CD4-positive, alpha-beta T cell treated with Interleukin-17A for 4 hours (primary cell): ENCODE data around the gene PGPEP1.
"Not testable (repeated sequence)": the region's sequence is repeated elsewhere in the genome, so short reads cannot be mapped to it uniquely, and the experiment has no call there.

Experiments used
- DNase-seq: peaks from one replicate; pipeline ENCODE4 v3.0.0-alpha.2; 2020; ENCODE audit warnings: mixed read lengths

Gene PGPEP1

DNA sequence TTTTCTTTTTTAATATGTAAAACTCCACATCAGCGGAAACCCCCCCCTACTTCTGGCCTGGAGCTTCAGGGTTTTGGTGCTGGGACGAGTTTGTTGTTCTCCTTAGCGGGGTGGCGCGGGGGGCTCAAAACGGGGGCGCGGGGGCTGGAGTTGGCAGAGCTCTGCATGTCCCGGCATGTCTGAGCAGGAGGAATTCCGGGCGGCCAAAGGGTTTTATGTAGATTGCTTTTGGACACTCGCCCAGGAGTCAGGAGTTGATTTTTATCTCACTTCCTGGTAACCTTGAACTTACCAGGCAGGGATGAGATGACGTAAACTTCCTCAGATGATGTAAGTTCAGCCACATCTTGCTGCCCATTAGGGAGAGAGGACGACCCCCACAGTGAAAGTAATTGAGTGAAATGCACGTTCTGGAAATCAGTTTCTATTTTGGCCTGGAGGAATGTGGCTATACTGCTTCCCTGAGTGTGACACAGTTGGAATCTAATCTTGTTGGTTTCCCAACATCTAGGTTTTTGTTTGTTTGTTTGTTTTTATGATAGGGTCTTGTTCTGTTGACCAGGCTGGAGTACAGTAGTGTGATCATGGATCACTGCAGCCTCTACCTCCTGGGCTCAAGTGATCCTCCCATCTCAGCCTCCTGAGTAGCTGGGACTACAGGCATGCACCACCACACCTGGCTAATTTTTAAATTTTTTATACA lies 24.6 kb downstream of the PGPEP1 start:
- DNase-seq = no peak

DNA sequence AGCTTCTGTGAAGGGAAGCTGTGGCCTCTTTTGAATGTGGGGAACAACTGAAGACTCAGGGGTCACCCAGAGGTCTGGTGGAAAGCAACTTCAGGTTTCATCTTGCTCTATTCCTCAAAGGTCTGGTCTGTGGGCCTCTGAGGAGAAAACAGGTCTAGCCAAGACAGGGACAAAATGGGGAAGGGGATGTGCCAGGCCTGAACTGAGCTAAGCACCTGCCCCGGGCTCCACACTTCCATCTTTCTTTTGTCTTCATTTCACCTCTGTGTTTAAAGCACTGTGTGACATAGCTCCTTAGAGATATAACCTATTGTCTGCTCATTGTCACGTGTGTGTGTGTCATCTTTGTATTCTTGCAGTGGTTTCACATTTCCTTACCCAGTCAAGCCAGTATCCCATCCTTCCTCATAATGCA lies 25.6 kb downstream of the PGPEP1 start:
- no peak for DNase-seq

DNA sequence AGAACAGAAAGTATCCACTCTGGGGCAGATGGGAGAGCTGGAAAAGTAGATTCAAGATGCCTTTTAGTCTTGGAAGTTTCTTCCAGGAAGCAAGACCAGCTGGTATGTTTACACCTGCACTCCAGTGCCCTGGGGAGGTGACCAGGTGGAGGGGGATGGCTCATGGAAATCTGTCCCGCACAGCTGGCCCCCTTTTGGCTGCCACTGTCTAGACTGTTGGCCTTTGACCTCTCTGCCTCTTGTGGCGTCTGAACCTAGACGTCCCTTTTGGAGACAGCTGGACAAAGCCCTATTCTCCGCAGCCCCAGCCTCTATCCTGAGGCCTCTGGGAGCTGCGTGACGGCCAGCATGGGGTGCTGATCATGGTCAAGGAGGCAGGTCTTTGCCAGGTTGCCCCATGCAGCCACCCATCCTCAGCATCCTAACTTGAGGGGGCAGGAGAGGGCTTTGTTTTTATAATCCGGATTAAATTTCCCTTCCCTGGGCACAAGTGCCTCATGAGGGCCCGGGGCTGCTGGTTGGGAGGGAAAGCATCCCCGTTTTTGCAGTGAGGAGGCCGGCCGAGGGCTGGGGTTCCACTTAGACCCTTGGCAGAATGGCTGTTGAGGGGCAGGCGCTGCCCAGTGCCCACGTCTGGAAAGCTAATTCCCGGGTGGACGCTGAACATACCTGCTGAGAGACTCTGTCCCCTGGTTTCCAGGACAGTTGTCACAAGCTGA lies 28.3 kb downstream of the PGPEP1 start:
- no peak for DNase-seq

DNA sequence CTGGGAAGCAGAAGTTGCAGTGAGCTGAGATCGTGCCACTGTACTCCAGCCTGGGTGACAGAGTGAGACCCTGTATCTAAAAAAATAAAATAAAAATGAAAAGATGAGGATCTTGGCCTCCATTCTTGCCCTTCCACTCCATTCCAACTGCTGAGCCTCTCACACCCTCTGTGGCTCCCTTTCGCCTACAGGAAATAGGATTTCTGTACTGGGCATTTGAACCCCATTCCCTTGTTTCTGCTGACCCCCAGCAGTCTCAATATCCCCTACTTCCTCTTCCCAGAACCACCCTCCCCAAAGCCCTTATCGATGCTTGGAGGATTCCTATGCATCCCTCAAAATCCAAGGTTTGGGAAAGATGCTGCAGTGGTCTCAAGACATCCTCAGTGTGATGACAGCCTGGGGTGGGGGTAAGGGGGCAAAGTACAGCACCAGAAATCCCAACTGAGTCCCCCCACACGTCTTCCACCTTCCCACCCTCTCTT lies 33.1 kb downstream of the PGPEP1 start:
- no peak for DNase-seq

DNA sequence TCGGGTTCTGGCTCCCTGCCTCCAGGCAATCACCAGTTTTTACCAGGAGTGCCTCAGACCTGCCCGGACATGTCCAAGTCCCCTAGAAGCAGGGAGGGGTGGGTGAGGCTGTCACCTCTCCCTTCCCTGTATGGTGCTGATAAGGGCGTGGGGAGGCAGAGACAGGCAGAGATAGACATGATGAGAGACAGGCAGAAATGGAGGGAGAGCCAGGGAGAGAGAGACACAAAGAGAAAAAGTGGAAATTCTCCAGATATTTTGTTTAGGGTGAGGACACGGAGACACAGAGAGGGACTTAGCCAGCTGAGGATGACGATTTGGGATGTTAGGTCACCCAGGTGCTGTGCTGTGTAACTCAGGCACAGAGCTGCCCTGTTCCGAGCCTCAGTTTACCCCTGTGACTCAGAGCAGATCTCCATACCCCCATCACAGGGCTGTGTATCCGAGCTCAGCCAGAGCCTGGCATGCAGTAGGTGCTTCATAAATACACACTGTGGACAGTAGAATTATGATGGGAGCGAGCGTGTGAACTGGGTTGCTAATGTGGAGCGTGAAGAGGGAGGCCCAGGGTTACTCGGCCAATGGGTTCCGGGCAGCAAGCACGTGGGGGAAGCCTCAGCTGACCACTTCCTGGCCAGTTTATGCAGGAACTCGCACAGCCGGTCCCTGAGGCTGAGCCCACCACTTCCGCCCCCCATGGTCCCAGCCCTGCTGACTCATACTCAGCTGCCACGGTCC lies 33.7 kb downstream of the PGPEP1 start:
- peak; percentile 35 for DNase-seq

DNA sequence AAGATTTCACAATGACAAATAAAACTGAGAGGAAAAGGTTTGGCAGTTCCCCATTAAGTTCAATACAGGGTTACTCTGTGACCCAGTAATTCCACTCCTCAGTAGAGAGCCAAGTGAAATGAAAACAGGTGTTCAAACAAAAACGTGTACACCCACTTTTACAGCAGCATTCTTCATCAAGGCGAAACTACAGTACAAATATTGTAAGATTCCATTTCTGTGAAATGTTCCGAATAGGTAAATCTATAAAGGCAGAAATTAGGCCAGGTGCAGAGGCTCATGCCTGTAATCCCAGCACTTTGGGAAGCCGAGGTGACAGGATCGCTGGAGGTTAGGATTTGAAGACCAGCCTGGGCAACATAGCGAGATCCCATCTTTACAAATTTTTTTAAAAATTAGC lies 36.6 kb downstream of the PGPEP1 start:
- DNase-seq = no peak

DNA sequence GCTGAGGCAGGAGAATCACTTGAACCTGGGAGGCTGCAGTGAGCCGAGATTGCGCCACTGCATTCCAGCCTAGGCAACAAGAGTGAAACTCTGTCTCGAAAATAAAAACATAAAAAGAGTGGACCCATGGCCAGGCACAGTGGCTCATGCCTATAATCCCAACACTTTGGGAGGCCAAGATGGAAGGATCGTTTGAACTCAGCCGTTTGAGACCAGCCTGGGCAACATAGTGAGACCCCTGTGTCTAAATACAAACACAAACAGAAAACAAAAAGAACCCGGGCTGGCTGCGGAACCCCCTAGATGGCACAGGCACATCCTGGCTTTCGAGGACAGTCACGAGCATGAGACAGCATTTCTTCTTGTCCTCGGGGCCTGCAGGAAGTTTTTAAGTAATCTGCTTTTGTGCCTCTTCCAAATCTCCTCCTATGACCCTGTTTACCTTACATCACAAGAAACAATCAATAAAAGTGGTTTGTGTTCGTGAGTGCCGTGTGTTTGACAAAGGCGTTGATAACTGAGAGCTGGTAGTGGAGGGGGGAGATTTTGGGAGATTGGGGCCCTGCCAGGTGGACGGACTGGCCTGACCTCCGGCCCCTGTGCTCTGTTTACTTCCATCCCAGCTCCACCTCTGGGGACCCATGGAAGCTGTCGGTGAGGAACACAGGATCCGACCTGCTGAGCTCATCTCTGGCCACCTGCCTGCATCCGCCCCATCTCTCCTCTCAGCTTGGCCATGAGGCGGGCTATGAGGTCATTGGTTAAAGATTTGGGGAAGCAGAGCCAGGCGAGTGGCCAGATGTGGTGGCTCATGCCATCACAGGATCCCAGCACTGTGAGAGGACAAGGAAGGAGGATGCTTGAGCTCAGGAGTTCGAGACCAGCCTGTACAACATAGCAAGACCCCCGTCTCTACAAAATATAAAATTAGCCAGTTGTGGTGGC lies 39.7 kb downstream of the PGPEP1 start:
- no peak for DNase-seq

DNA sequence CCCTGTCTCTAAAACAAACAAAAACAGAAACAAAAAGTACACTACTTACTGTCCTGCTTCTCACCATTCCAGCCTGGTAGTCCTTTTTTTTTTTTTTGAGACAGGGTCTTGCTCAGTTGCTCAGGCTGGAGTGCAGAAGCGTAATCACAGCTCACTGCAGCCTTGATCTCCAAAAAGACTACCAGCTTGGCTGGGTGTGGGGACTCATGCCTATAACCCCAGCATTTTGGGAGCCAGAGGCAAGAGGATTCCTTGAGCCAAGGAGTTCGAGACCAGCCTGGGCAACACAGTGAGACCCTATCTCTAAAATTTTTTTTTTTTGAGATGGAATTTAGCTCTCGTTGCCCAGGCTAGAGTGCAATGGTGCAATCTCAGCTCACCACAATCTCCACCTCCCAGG lies 40.4 kb downstream of the PGPEP1 start:
- DNase-seq = no peak

DNA sequence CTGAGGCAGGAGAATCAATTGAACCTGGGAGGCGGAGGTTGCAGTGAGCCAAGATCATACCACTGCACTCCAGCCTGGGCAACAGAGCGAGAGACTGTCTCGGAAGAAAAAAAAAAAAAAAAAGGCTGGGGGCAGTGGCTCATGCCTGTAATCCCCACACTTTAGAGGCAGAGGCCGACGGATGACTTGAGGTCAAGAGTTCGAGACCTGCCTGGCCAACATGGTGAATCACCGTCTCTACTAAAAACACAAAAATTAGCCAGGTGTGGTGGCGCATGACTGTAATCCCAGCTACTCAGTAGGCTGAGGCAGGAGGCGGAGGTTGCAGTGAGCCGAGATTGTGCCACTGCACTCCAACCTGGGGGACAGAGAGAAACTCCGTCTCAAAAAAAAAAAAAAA lies 43.2 kb downstream of the PGPEP1 start:
- not testable (repeated sequence) for DNase-seq

DNA sequence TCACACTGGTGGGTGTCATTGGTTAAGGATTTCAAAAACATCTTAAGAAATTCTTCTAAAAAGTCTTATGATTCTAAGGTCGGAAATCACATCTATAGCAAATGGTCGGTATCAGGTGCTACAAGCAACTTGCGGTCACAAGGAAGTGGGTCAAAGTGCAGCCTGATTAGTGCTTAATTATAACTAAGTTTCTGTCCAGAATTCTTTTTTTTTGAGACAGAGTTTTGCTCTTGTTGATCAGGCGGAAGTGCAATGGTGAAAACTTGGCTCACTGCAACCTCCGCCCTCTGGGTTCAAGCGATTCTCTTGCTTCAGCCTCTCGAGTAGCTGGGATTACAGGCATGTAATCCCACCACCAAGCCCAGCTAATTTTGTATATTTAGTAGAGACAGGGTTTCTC lies 44.4 kb downstream of the PGPEP1 start:
- no peak for DNase-seq

DNA sequence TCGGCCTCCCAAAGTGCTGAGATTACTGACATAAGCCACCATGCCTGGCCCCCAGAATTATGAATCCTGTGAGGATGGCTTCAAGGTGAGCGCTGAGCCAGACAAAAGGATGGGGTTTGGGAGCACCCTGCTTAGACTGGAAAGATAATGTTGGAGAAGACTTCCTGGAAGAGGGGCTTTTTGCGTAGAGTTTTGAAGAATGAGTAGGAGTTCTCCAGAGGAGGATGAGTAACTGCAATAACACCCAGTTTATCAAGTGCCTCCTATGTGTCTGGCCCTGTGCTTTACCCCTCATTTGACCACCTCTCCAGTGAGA lies 44.9 kb downstream of the PGPEP1 start:
- no peak for DNase-seq

DNA sequence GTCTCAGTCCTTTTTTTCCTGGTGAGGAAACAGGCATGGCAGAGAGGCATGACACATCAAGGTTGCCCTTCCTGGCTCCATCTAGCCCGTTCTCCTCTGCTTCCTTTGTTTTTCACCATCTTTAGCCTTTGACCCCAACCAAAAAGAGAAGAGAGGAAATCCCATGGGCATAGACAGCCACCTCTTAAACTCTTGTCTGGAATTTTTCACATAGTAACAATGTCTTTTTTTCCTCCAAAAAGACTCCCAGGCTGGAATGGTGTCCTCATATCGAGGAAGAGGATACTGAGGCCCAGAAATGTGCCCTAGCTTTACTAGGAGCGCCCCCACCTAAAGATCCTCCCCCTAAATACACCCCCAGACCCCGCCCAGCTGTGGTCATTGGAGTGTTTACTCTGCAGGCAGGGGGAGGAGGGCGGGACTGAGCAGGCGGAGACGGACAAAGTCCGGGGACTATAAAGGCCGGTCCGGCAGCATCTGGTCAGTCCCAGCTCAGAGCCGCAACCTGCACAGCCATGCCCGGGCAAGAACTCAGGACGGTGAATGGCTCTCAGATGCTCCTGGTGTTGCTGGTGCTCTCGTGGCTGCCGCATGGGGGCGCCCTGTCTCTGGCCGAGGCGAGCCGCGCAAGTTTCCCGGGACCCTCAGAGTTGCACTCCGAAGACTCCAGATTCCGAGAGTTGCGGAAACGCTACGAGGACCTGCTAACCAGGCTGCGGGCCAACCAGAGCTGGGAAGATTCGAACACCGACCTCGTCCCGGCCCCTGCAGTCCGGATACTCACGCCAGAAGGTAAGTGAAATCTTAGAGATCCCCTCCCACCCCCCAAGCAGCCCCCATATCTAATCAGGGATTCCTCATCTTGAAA lies 45.5 kb downstream of the PGPEP1 start, which contains the start of gene GDF15:
GDF15 (plus strand) TSS at position 484 of the 868 bp plus-strand sequence; CDS start at position 516, 32 bp downstream.
- peak; percentile 39 for DNase-seq

DNA sequence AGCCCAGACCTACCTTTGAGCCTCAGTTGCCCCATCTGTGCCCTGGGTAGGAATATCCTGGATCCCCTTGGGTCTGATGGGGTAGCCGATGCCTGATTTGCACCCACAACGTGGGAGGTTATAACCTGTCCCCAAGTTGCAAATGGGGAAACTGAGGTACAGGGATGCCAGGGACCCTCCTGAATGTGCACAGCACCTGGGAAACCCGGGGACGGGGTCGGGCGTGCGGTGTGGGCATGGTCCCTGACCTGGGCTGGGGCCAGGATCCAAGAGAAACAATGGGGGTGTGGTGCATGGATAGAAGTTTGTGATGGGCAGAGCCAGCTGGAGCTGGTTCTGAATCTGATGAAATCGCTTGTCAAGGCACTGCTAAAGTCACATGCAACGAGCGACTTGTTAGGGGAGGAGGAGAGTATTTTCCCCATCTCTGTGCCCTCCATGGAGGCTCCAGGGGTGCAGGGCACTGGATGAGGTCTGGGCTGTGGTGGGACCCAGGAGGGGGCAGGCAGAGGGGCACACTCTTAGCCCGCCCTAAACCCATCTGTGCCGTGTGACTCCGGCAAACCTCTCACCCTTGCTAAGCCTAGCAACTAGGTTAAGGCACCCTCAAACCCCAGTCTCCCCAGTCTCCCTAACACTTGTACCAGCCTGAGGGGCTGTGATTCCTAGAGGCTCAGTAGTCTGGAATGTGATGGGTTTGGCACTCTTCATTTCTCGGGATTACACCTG lies 46.3 kb downstream of the PGPEP1 start:
- no peak for DNase-seq

DNA sequence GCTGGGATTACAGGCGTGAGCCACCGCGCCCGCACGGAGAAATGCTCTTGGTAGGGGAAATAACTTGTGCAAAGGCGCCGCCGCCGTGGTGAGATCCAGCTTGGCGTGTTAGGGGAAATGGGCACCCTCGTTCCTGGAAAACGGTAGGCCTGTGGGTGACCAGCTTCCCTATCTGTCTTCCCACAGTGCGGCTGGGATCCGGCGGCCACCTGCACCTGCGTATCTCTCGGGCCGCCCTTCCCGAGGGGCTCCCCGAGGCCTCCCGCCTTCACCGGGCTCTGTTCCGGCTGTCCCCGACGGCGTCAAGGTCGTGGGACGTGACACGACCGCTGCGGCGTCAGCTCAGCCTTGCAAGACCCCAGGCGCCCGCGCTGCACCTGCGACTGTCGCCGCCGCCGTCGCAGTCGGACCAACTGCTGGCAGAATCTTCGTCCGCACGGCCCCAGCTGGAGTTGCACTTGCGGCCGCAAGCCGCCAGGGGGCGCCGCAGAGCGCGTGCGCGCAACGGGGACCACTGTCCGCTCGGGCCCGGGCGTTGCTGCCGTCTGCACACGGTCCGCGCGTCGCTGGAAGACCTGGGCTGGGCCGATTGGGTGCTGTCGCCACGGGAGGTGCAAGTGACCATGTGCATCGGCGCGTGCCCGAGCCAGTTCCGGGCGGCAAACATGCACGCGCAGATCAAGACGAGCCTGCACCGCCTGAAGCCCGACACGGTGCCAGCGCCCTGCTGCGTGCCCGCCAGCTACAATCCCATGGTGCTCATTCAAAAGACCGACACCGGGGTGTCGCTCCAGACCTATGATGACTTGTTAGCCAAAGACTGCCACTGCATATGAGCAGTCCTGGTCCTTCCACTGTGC lies 47.9 kb downstream of the PGPEP1 start:
- DNase-seq = peak; percentile 84

DNA sequence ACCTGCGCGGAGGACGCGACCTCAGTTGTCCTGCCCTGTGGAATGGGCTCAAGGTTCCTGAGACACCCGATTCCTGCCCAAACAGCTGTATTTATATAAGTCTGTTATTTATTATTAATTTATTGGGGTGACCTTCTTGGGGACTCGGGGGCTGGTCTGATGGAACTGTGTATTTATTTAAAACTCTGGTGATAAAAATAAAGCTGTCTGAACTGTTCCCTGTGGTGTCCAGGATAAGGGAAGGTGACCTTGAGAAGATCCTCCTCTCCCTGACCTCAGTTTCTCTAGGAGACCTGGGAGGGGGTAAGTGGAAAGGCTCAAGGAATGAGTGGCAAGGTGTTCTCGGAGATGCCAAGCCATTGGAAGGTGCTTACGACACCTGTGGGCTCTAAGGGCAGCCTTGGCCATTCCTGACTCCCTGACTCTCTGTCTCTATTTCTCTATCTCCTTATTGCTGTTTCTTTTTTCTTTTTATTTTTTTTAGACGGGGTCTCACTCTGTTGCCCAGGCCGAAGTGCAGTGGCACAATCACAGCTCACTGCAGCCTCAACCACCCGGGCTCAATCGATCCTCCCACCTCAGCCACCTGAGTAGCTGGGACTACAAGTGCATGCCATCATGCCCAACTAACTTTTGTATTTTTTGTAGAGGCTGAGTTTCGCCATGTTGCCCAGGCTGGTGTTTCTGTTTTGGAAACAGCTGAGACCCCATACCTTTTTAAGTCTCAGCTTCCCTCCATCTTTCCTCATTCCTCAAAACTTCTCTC lies 48.7 kb downstream of the PGPEP1 start:
- no peak for DNase-seq

DNA sequence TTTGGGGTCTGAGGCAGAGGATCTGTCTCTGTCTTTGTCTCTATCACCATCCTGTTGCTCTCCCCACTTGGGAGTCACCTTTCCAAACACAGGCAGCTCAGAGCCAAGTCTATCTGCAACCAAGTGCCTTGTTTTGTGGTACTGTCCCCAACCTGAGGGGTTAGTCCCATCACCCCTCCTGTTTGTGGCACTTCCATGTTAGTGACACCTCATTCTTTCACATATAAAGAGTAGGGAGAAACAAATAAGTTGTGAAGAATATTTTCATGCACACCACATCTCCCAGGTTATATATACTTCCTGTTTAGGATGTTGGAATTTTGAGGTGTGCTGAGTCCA lies 49.3 kb downstream of the PGPEP1 start:
- DNase-seq = no peak

DNA sequence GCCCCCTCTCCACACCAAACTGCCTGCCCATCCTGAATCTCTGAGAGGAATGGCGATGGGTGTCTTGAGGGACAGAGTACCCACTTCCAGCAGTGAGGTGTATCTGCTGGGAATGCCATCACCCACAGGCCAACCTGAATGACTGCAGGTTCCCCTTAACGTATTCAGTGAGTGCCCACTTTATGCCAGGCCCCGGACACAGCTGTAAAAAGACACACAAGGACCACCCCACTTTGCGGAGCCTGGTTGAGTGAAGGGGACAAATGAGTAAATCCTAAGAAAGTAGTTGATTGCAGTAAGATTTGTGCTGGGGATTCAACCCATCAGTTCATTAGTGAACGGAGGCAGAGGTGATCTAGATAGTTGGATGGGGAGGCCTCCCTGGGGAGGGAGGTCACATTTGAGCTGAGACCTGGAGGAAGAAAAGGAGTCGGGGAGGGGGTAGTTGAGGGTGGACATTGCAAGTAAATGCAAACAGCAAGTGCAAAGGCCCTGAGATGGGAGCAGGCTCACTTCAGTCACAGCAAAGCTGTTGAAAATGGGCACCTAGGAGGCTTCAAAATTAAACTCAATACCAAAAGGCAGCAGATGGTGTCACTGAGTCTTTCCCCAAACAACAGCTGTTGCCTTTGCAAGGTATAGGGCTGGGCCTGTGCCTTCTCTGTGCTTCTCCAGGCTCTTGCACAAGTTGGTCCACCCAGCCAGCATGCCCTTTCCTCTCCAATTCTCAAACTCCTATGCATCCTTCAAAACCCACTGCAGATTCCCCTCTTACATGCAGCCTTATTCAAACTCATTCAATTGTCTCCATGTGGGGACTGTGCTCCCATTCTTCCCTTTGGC lies 49.9 kb downstream of the PGPEP1 start:
- DNase-seq = no peak

DNA sequence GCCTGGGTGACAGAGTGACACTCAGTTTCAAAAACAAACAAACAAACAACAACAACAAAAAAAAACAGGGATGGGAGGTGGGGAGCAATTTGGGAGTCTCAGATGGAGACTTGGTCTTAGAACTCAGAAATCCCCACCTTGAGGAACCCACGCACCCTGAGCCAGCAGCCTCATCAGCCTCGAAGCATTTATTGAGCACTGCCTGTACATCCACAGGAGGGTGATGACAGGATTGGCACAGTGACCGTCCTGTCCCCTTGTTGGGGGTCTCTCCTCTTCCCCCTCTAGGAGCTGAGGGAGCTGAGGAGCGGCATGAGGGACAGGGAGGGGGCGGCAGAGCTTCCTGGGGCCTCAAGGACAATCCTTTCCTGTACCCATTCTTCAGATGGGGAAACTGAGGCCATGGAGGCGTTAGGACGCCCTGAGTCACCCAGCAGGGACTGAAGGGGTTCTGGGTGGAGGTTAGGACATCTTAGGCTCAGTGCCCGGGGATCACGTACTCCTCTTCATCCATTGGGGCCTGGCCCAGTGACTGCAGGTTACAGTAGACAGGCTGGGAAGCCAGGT lies 51.2 kb downstream of the PGPEP1 start:
- DNase-seq = no peak
